K562 (cell line): Measurements from ENCODE around the gene ZNF584. TPM values are rescaled to one million over a fixed set of nuclear protein-coding genes. Genes with fewer than 3 reads are reported as not detected.

Source experiments
- ATAC-seq: fragments of 200-7000 bp; cut with Tn5 transposase; 3 replicates; pipeline ENCODE4 v1.9.1; 2020; ENCODE audit warnings: moderate library complexity
- BruUV-seq: library from RNA; stranded (reverse); fragments of 400-500 nt; replicated peaks from 2 replicates; lab custom pipeline; 2021; lab: Mats Ljungman, UMichigan
- CTCF ChIA-PET: fragments of 300-600 bp; formaldehyde crosslinking; extraction: SDS; loops from one replicate; lab custom pipeline; 2021; ENCODE audit warnings: low intra/inter-chr PET ratio; lab: Yijun Ruan, JAX
- POLR2A ChIA-PET: fragments of 300-600, 350-650 bp; sonication (Branson Sonifier 250); formaldehyde crosslinking; extraction: SDS; loops from one replicate; lab custom pipeline; 2021; ENCODE audit warnings: antibody characterized with exemption, inconsistent platforms; lab: Yijun Ruan, JAX
- DNase-seq, 4 experiments: peaks; one replicate each; pipeline versions ENCODE4 v3.0.0 to v3.0.0-alpha.2; 2011 to 2018; ENCODE audit warnings: low spot score in 3 of 4, mixed read lengths in 3 of 4; ENCODE audit errors: extremely low read depth in 1 of 4
- FAIRE-seq: peaks from 2 replicates; lab custom pipeline; 2011; peaks lifted over from hg19 to GRCh38; lab: Jason Lieb, UNC
- H2AFZ ChIP-seq: 2 replicates; pipeline ENCODE4 v1.6.0; 2011; ENCODE audit warnings: low read depth, low read length, control low read depth, inconsistent platforms
- H3K27ac ChIP-seq: fragments of 200-600 bp; 3 replicates; pipeline ENCODE4 v1.8.0; 2011; ENCODE audit warnings: low read depth, mild to moderate bottlenecking, control low read depth, inconsistent platforms, low read length, moderate library complexity, mixed read lengths; ENCODE audit errors: extremely low read depth
- H3K27me3 ChIP-seq, 2 experiments: fragments of 300-600 bp in 1 of 2; 2 replicates in 1 of 2; 3 replicates in 1 of 2; pipeline versions ENCODE4 v1.6.0 to v1.8.0; 2011; ENCODE audit warnings: inconsistent platforms in 2 of 2, low read length in 2 of 2, mild to moderate bottlenecking in 1 of 2, mixed read lengths in 1 of 2, moderate library complexity in 1 of 2; ENCODE audit not compliant: control insufficient read depth in 2 of 2, insufficient read depth in 2 of 2
- H3K36me3 ChIP-seq: fragments of 300-600 bp; 3 replicates; pipeline ENCODE4 v1.8.0; 2011; ENCODE audit warnings: mild to moderate bottlenecking, low read length, inconsistent platforms; ENCODE audit not compliant: control insufficient read depth, insufficient read depth
- H3K4me1 ChIP-seq, 2 experiments: fragments of 200-600 bp in 1 of 2; replicated peaks in 1 of 2; 2 replicates in 1 of 2; 3 replicates in 1 of 2; pipeline versions ENCODE4 v1.5.1 to v1.8.0; 2011; ENCODE audit warnings: inconsistent platforms in 2 of 2, low read length in 2 of 2, mild to moderate bottlenecking in 1 of 2, mixed read lengths in 1 of 2, moderate library complexity in 1 of 2; ENCODE audit not compliant: control insufficient read depth in 2 of 2, insufficient read depth in 2 of 2
- H3K4me2 ChIP-seq: 2 replicates; pipeline ENCODE4 v1.6.1; 2011; ENCODE audit warnings: low read length, control low read depth, inconsistent platforms, mixed read lengths; ENCODE audit not compliant: insufficient read depth
- H3K4me3 ChIP-seq: fragments of 200-600 bp; sonication (generic), shearing (Covaris generic); 2 replicates; pipeline ENCODE4 v1.5.1; 2016; ENCODE audit warnings: control low read depth, inconsistent platforms
- H3K79me2 ChIP-seq: fragments of 200-600 bp; 3 replicates; pipeline ENCODE4 v1.8.0; 2011; ENCODE audit warnings: low read length, inconsistent platforms; ENCODE audit not compliant: control insufficient read depth, insufficient read depth
- H3K9ac ChIP-seq, 2 experiments: 2 replicates each; pipeline versions ENCODE4 v1.6.0 to v1.6.1; 2011; ENCODE audit warnings: low read depth in 2 of 2, low read length in 2 of 2, control low read depth in 1 of 2, inconsistent platforms in 1 of 2, mild to moderate bottlenecking in 1 of 2, mixed read lengths in 1 of 2; ENCODE audit not compliant: insufficient read depth in 1 of 2
- H3K9me1 ChIP-seq: one replicate; pipeline ENCODE4 v1.6.0; 2011; ENCODE audit warnings: inconsistent platforms, mild to moderate bottlenecking, low read length, moderate library complexity; ENCODE audit not compliant: control insufficient read depth, insufficient read depth
- H3K9me3 ChIP-seq: replicated peaks from 2 replicates; pipeline ENCODE4 v1.5.1; 2011; ENCODE audit warnings: low read depth, low read length, inconsistent platforms; ENCODE audit not compliant: control insufficient read depth, insufficient read depth
- H4K20me1 ChIP-seq: replicated peaks from 2 replicates; pipeline ENCODE4 v1.6.1; 2011; ENCODE audit warnings: low read length, inconsistent platforms, mixed read lengths; ENCODE audit not compliant: control insufficient read depth, insufficient read depth
- BHLHE40 ChIP-seq: IDR thresholded peaks from 2 replicates; pipeline ENCODE4 v1.6.1; 2011; ENCODE audit warnings: low read length, improper control_type of control experiment
- CHD1 ChIP-seq: fragments of 200-600 bp; sonication (generic); IDR thresholded peaks from one replicate; pipeline ENCODE4 v1.6.1; 2012; ENCODE audit warnings: mild to moderate bottlenecking, moderate library complexity, low read length, inconsistent platforms
- CTBP1 ChIP-seq: fragments of 450-650 bp; IDR thresholded peaks from 2 replicates; pipeline ENCODE4 v1.6.1; 2016; ENCODE audit warnings: borderline replicate concordance
- DLX4 ChIP-seq: fragments of 250-450 bp; sonication (Bioruptor Pico); IDR thresholded peaks from 2 replicates; pipeline ENCODE4 v1.6.1; 2021; ENCODE audit warnings: mild to moderate bottlenecking
- ETS1 ChIP-seq: conservative IDR thresholded peaks from 2 replicates; pipeline ENCODE4 v1.6.1; 2011; ENCODE audit warnings: low read depth, mild to moderate bottlenecking, low read length; ENCODE audit not compliant: control insufficient read depth
- KLF16 ChIP-seq: IDR thresholded peaks from 2 replicates; pipeline ENCODE4 v1.6.1; 2016; ENCODE audit warnings: antibody characterized with exemption
- NCOR1 ChIP-seq: fragments of 450-650 bp; IDR thresholded peaks from 2 replicates; pipeline ENCODE4 v1.6.1; 2016; ENCODE audit warnings: mild to moderate bottlenecking, moderate library complexity
- SIN3B ChIP-seq: fragments of 450-650 bp; IDR thresholded peaks from 2 replicates; pipeline ENCODE4 v1.6.1; 2017; ENCODE audit warnings: low read depth, mild to moderate bottlenecking, moderate library complexity
- ZBTB2 ChIP-seq: fragments of 450-650 bp; IDR thresholded peaks from 2 replicates; pipeline ENCODE4 v1.6.1; 2016; ENCODE audit warnings: antibody characterized with exemption
- ZNF124 ChIP-seq: sonication (generic); formaldehyde crosslinking; IDR thresholded peaks from 2 replicates; pipeline ENCODE4 v1.8.1; 2022; ENCODE audit warnings: missing genetic modification reagents
- WGBS: fragments of 100-300 bp; shearing (Covaris generic); methylation state at CpG from one replicate; pipeline ENCODE4 v1.1.6; 2016; ENCODE audit warnings: low coverage, mixed read lengths; ENCODE audit not compliant: insufficient coverage; ENCODE audit errors: missing lambda C conversion rate; 5-methylcytosine and 5-hydroxymethylcytosine counted together
- in situ Hi-C: fragments of 300-500 bp; cut with MboI; formaldehyde crosslinking; loops from 4 replicates; pipeline ENCODE4 v1.15.0; 2018; ENCODE audit warnings: inconsistent platforms, mixed read lengths
- intact Hi-C: fragments of 100-400 bp; cut with micrococcal nuclease; formaldehyde crosslinking; loops from 2 replicates; pipeline ENCODE4 v1.14.2; 2022
- polyA plus RNA-seq, 8 experiments: library from polyadenylated mRNA; depleted of rRNA in 4 of 8; stranded (reverse) in 5 of 8; unstranded in 3 of 8; fragments of >200 nt; fragmentation: Nextera tagmentation in 2 of 8; fragmentation: Illumina TruSeq in 1 of 8; extraction: Ambion mirVana in 2 of 8; extraction: Trizol in 1 of 8; gene quantifications; 2 replicates each; pipeline versions ENCODE4 v1.2.1 to v1.2.3, GENCODE V29; 2011 to 2014; ENCODE audit warnings: inconsistent platforms in 1 of 8, missing spikeins in 1 of 8
- total RNA-seq, 7 experiments: library from RNA; depleted of rRNA in 6 of 7; stranded (reverse); fragments of >200 nt in 6 of 7; fragmentation: Illumina TruSeq in 2 of 7; extraction: Trizol in 2 of 7; gene quantifications; 2 replicates each; pipeline versions ENCODE4 v1.2.1 to v1.2.3, GENCODE V29; 2011 to 2021; ENCODE audit warnings: low replicate concordance in 1 of 7

Gene ZNF584
- total and polyA plus RNA-seq, 9 of the 15 experiments (the other 6 are each of a cell fraction or from before 2014, with no cell fraction given) = 5.8 to 43.4 (median 24.6) TPM

GRCh38 chr19:58417071-58417470, 8.6 kb downstream of the ZNF584 start:
- Histone ChIP-seq H3K27me3 (no peaks in the 10 kb centered on the region), H3K9me3 (0 out of 2 replicates have a peak, but pooled peaks cover 3% of the 10 kb centered on the region), H3K9ac (no peak overlapping the region), H2AFZ (no peak overlapping the region), H3K79me2 (peaks cover 19% of the 10 kb centered on the region), H3K27ac (no peak overlapping the region), H3K4me2 (no peak overlapping the region), H3K4me3 (no peak overlapping the region), H3K9me1 (no peaks in the 10 kb centered on the region), H3K36me3 (peaks cover 67% of the 10 kb centered on the region), H3K4me1 (no peaks in the 10 kb centered on the region), H4K20me1 (no peaks in the 10 kb centered on the region)
- ChIA-PET CTCF (no interaction called here), POLR2A (interaction anchor here (0.9 to 1.2 kb wide), 2 partner anchors 9 to 46 kb away, joined by 3 to 4 read pairs; partner anchors contain the start of gene ZNF584)
- BruUV-seq = TSS peak; percentile 30
- ATAC-seq = no peak
- TF ChIP-seq KLF16 (no peak), CHD1 (no peak), ZNF124 (no peak), ETS1 (no peak), DLX4 (CRISPR knock-in tag) (no peak), BHLHE40 (no peak), SIN3B (no peak), ZBTB2 (no peak), CTBP1 (no peak), NCOR1 (no peak)
- in situ Hi-C loops = no loop called here
- FAIRE-seq = no peak
- intact Hi-C loops = no loop called here
- 98% methylated on average over 7 of the region's 7 CpGs for WGBS
- DNase-seq = no peak
